Stimulated activated CD4-positive, alpha-beta T cell treated with anti-CD3 and anti-CD28 coated beads, Interleukin-15, amount 100 ng/mL, for 48 hours (primary cell): ENCODE data around the gene HBD.
"Not testable (repeated sequence)": the region's sequence is repeated elsewhere in the genome, so short reads cannot be mapped to it uniquely, and the experiment has no call there.

ENCODE experiments used
- DNase-seq, 2 donors: peaks; one replicate each; pipeline ENCODE4 v3.0.0-alpha.2; 2020; ENCODE audit warnings: low read depth in 2 of 2

The HBD gene

DNA sequence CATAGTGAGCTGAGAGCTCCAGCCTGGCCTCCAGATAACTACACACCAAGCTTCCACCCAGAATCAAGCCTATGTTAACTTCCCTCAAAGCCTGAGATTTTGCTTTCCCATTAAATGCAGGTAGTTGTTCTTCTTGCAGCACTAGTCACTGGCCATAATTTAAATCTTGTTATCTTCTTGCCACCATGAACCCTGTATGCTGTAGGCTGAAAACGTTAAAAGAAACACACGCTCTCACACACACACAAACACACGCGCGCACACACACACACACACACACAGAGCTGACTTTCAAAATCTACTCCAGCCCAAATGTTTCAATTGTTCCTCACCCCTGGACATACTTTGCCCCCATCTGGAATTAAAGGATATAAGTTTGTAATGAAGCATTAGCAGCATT is 19.2 kb upstream of the HBD start:
- DNase-seq, result not testable (repeated sequence)

- no peak for DNase-seq
Observed at GRCh38 chr11:5252919-5253265, 18.6 kb upstream of the HBD start.

- no peak for DNase-seq
Observed at GRCh38 chr11:5252192-5252918, 18.1 kb upstream of the HBD start.

DNA sequence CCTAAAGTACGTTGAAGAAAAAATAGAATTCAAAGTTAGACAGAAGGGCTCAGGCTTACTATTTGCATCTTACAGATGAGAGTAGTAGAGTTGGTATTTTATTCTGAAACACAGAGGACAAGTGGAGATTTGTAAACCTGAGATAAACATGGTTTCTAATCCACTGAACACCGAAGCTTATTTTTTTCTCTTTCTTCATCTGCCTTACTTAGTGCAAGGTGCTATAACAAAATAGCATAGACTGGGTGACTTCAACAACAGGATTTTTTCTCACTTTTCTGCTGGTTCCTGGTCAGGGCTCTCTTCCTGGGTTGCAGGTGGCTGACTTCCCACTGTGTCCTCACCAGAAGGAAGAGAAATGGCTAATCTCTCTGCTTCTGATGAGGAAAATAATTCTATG is 17.5 kb upstream of the HBD start:
- no peak for DNase-seq

DNA sequence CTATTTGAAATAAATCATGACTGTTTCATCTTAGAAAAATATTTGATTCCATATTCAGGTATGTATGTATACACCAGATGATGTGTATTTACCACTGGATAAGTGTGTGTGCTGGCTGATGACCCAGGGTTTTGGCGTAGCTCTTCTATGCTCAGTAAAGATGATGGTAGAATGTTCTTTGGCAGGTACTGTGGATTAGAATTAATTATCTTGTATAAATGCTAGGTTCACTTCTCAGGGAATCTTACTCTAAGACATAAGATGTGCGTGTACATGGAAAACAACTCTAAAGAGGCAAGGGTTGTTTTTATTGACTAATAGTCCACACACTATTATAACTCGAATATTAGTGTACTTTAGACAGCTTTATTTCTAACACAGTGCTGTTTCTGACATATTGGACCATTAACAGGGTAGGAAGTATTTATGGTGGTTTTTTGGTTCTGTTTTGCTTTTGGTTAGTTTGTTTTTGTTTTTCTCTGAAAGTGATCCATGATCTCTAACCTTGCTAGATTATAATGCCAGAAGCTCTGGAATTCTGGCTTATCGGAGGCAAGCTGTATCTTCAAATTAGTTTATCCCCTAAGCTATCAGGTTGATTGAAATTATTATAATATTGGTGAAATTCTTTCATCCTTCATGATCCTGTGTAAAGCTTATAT is 16.4 kb upstream of the HBD start:
- no peak for DNase-seq

DNA sequence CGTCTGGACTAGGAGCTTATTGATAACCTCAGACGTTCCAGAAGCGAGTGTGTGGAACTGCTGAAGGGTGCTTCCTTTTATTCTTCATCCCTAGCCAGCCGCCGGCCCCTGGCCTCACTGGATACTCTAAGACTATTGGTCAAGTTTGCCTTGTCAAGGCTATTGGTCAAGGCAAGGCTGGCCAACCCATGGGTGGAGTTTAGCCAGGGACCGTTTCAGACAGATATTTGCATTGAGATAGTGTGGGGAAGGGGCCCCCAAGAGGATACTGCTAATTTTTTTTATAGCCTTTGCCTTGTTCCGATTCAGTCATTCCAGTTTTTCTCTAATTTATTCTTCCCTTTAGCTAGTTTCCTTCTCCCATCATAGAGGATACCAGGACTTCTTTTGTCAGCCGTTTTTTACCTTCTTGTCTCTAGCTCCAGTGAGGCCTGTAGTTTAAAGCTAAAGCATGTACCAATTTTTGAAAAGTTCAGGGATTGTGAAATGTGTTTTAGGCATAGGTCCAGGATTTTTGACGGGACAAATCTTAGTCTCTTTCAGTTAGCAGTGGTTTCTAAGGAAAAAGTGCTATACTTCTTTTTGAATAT is 15.6 kb upstream of the HBD start, which contains the start of gene HBG1:
Gene HBG1 (minus strand): TSS at position 51 of the 590 bp plus-strand sequence. CDS start 53 bp downstream, outside the sequence.
- not testable (repeated sequence) for DNase-seq

DNA sequence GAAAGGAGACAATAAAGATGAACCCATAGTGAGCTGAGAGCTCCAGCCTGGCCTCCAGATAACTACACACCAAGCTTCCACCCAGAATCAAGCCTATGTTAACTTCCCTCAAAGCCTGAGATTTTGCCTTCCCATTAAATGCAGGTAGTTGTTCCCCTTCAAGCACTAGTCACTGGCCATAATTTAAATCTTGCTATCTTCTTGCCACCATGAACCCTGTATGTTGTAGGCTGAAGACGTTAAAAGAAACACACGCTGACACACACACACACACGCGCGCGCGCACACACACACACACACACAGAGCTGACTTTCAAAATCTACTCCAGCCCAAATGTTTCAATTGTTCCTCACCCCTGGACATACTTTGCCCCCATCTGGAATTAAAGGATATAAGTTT is 14.2 kb upstream of the HBD start:
- DNase-seq, result not testable (repeated sequence)

GRCh38 chr11:5247472-5248192 is 13.3 kb upstream of the HBD start:
- DNase-seq, result no peak

DNA sequence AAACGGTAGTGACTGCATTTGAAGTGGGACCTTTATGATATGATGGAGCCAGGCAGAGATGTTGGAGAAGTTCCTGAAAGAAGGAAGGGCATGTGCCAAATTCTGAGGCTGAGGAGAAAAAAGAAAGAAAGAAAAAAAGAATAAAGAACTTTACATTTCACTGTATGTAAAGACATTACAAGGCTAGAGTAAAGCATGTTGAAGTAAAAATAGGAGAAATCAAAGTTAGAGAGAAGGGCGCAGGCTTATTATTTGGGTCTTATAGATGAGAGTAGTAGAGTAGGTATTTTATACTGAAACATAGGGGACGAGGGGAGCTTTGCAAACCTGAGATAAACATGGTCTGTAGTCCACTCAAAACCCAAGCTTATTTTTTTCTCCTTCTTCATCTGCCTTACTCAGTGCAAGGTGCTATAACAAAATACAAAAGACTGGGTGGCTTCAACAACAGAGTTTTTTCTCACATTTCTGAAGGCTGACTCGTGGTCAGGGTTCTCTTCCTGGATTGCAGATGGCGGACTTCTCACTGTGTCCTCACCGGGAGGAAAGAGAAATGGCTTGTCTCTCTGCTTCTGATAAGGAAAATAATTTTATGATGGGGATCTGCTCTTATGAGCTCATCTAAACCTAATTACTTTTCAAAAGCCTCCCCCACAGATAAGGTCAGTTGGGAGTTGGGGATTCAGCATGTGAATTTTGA is 12.6 kb upstream of the HBD start:
- no peak for DNase-seq

DNA sequence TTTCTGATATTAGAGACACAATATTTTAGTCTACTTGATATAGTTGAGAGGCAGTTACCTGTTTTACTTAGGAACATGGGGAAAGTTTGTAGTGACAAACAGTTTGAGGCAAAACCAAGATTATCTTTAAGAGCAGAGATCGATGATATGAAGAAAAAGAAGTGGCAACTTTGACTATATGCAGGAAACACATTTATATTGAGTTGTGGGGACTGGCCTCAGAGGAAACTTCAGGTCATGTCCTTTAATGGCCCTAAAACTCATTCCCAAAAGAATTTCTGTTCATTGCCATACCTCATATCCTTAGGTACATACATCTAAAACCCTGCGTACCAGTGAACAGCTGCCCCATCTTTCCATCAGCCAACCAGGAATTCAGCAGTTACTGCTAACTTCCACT is 10.9 kb upstream of the HBD start:
- no peak for DNase-seq

GRCh38 chr11:5243816-5244180 is 9.5 kb upstream of the HBD start:
- DNase-seq, result no peak

- DNase-seq, result no peak
Observed at GRCh38 chr11:5242933-5243815, 8.9 kb upstream of the HBD start.

- DNase-seq, result no peak
Observed at GRCh38 chr11:5242208-5242607, 7.9 kb upstream of the HBD start.

GRCh38 chr11:5241458-5241857 is 7.2 kb upstream of the HBD start:
- no peak for DNase-seq

- DNase-seq, result no peak
Observed at GRCh38 chr11:5240458-5240857, 6.2 kb upstream of the HBD start.

- DNase-seq, result no peak
Observed at GRCh38 chr11:5240056-5240455, 5.8 kb upstream of the HBD start.

- no peak for DNase-seq
Observed at GRCh38 chr11:5239046-5239445, 4.8 kb upstream of the HBD start.

- DNase-seq, result no peak
Observed at GRCh38 chr11:5238486-5238885, 4.2 kb upstream of the HBD start.

- no peak for DNase-seq
Observed at GRCh38 chr11:5237420-5237819, 3.1 kb upstream of the HBD start.

DNA sequence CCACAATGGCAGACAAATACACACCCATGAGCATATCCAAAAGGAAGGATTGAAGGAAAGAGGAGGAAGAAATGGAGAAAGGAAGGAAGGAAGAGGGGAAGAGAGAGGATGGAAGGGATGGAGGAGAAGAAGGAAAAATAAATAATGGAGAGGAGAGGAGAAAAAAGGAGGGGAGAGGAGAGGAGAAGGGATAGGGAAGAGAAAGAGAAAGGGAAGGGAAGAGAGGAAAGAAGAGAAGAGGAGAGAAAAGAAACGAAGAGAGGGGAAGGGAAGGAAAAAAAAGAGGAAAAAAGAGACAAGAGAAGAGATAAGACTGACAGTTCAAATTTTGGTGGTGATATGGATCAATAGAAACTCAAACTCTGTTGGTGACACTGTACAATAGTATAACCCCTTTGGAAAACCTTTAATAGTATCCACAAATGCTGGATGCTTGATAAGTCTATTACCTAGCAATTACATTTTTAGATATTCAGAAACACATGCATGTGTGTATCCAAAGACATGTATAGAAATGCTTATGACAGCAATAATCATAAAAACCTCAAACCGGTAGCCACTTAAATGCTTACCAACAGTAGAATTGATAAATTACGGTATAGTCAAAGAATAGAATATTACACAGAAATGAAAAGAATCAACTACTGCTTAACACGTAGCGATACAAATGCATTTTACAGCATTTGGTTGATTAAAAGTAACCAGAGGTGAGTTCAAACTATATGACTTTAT is 1.2 kb upstream of the HBD start:
- DNase-seq, result no peak
